OCI-LY7 (cell line): ENCODE results near the gene TNRC6C. TPM values are rescaled to one million over a fixed set of nuclear protein-coding genes. Genes with fewer than 3 reads are reported as not detected.

Experiments
- BruUV-seq: library from RNA; stranded (reverse); fragments of 400-500 nt; replicated peaks from 2 replicates; lab custom pipeline; 2021; lab: Mats Ljungman, UMichigan
- CTCF ChIA-PET: fragments of 300-600 bp; sonication (Branson Sonifier 250); formaldehyde crosslinking; loops from one replicate; lab custom pipeline; 2022; ENCODE audit warnings: antibody characterized with exemption; ENCODE audit not compliant: unreplicated experiment; lab: Charles Lee
- POLR2A ChIA-PET: fragments of 300-600 bp; sonication (Branson Sonifier 250); formaldehyde crosslinking; loops from one replicate; lab custom pipeline; 2022; ENCODE audit warnings: antibody characterized with exemption; lab: Charles Lee
- DNase-seq: peaks from one replicate; pipeline ENCODE4 v3.0.0-alpha.2; 2015; ENCODE audit warnings: low spot score
- H2AFZ ChIP-seq: fragments of 200-600 bp; sonication (generic), shearing (Covaris generic); 2 replicates; pipeline ENCODE4 v1.6.1; 2014; ENCODE audit warnings: mild to moderate bottlenecking, antibody characterized with exemption, low read length, moderate library complexity
- H3K27ac ChIP-seq: fragments of 200-600 bp; sonication (generic); 2 replicates; pipeline ENCODE4 v1.5.1; 2014; ENCODE audit warnings: mixed run types, low read depth, mild to moderate bottlenecking, moderate library complexity, low read length, inconsistent platforms; ENCODE audit not compliant: poor library complexity, severe bottlenecking
- H3K36me3 ChIP-seq: fragments of 200-600 bp; sonication (generic); 2 replicates; pipeline ENCODE4 v1.6.1; 2014; ENCODE audit warnings: mild to moderate bottlenecking, antibody characterized with exemption, low read length, moderate library complexity, mixed read lengths; ENCODE audit not compliant: insufficient read depth
- H3K4me1 ChIP-seq: fragments of 200-600 bp; sonication (generic); 2 replicates; pipeline ENCODE4 v1.5.1; 2014; ENCODE audit warnings: mild to moderate bottlenecking, low read length; ENCODE audit not compliant: insufficient read depth, poor library complexity, severe bottlenecking
- H3K4me2 ChIP-seq: fragments of 200-600 bp; sonication (generic); 2 replicates; pipeline ENCODE4 v1.6.1; 2014; ENCODE audit warnings: mild to moderate bottlenecking, low read length
- H3K4me3 ChIP-seq: fragments of 200-600 bp; sonication (generic); 2 replicates; pipeline ENCODE4 v1.5.1; 2014; ENCODE audit warnings: mild to moderate bottlenecking, low read depth, low read length; ENCODE audit not compliant: poor library complexity, severe bottlenecking
- H3K79me2 ChIP-seq: fragments of 200-600 bp; sonication (generic); 2 replicates; pipeline ENCODE4 v1.6.1; 2016; ENCODE audit warnings: low read depth, mild to moderate bottlenecking, low read length, moderate library complexity, mixed read lengths; ENCODE audit not compliant: insufficient read depth
- H3K9me2 ChIP-seq: fragments of 200-600 bp; sonication (generic); 2 replicates; pipeline ENCODE4 v1.6.1; 2016; ENCODE audit warnings: mild to moderate bottlenecking, low read length, mixed read lengths; ENCODE audit not compliant: insufficient read depth
- H3K9me3 ChIP-seq: fragments of 200-600 bp; sonication (generic); 2 replicates; pipeline ENCODE4 v1.6.1; 2014; ENCODE audit warnings: mild to moderate bottlenecking, mixed run types, low read length, mixed read lengths
- H4K20me1 ChIP-seq: fragments of 200-600 bp; sonication (generic); 2 replicates; pipeline ENCODE4 v1.6.1; 2014; ENCODE audit warnings: mild to moderate bottlenecking, antibody characterized with exemption, low read length, moderate library complexity, mixed read lengths; ENCODE audit not compliant: insufficient read depth
- CTCF ChIP-seq: fragments of 200-600 bp; sonication (generic); conservative IDR thresholded peaks from 2 replicates; pipeline ENCODE4 v1.5.1; 2014; ENCODE audit warnings: mild to moderate bottlenecking, antibody characterized with exemption, low read length, moderate library complexity, mixed read lengths
- EZH2phosphoT487 ChIP-seq: fragments of 200-600 bp; sonication (generic); IDR thresholded peaks from 2 replicates; pipeline ENCODE4 v1.6.1; 2018; ENCODE audit warnings: low read depth, borderline replicate concordance, mild to moderate bottlenecking, mixed run types, antibody characterized with exemption, low read length, moderate library complexity, mixed read lengths
- intact Hi-C: fragments of 100-400 bp; cut with micrococcal nuclease; formaldehyde crosslinking; loops from one replicate; pipeline ENCODE4 v1.10.0; 2022; ENCODE audit not compliant: unreplicated experiment
- total RNA-seq, 2 experiments: library from RNA; depleted of rRNA in 1 of 2; stranded (reverse); fragments of >200 nt in 1 of 2; shearing (Covaris generic) in 1 of 2; gene quantifications; 2 replicates each; pipeline ENCODE4 v1.2.3, GENCODE V29; 2014 to 2022

TNRC6C gene
- total RNA-seq, 2 experiments from 2014 or later = 8.5 to 25.2 TPM

- Histone ChIP-seq H3K36me3 (peaks cover 13% of the 10 kb centered on the region), H2AFZ (no peak overlapping the region), H3K9me3 (no peaks in the 10 kb centered on the region), H3K4me1 (peaks cover 40% of the 10 kb centered on the region), H3K4me2 (no peak overlapping the region), H4K20me1 (no peaks in the 10 kb centered on the region), H3K79me2 (no peaks in the 10 kb centered on the region), H3K27ac (no peak overlapping the region), H3K4me3 (no peak overlapping the region), H3K9me2 (no peaks in the 10 kb centered on the region)
- TF ChIP-seq EZH2phosphoT487 (no peak), CTCF (0 out of 2 replicates have a peak, but pooled peaks have one; percentile 17)
- no peak for DNase-seq
- POLR2A ChIA-PET = interaction anchor here (0.8 to 1.0 kb wide), 2 partner anchors 9 kb away, joined by 3 read pairs; no protein-coding TSS in a partner anchor
- intact Hi-C loops = no loop called here
- no TSS peak for BruUV-seq
- CTCF ChIA-PET = no interaction called here
Measured at GRCh38 chr17:78144147-78144719, 185.7 kb downstream of the TNRC6C start.

GRCh38 chr17:78144736-78145641, 186.5 kb downstream of the TNRC6C start:
- no TSS peak for BruUV-seq
- Histone ChIP-seq H3K36me3 (peaks cover 13% of the 10 kb centered on the region), H3K9me2 (no peaks in the 10 kb centered on the region), H3K79me2 (no peaks in the 10 kb centered on the region), H4K20me1 (no peaks in the 10 kb centered on the region), H3K4me2 (no peak overlapping the region), H2AFZ (no peak overlapping the region), H3K9me3 (no peaks in the 10 kb centered on the region), H3K4me1 (peaks cover 37% of the 10 kb centered on the region), H3K27ac (no peak overlapping the region), H3K4me3 (no peak overlapping the region)
- ChIA-PET CTCF (no interaction called here), POLR2A (interaction anchor here (0.8 to 1.0 kb wide), 2 partner anchors 8 to 10 kb away, joined by 3 read pairs; no protein-coding TSS in a partner anchor)
- no peak for DNase-seq
- TF ChIP-seq CTCF (no peak), EZH2phosphoT487 (no peak)
- intact Hi-C loops = no loop called here
